HepG2 (cell line): ENCODE data around the gene PGGT1B. TPM values are rescaled to one million over a fixed set of nuclear protein-coding genes. Genes with fewer than 3 reads are reported as not detected.

Source experiments
- HNF4G ChIP-seq, 2 experiments: sonication (generic) in 1 of 2; formaldehyde crosslinking in 1 of 2; IDR thresholded peaks; 2 replicates each; pipeline versions ENCODE4 v1.4.0 to v1.6.1; 2011 to 2020; ENCODE audit warnings: borderline replicate concordance in 2 of 2, low read depth in 2 of 2, mild to moderate bottlenecking in 2 of 2, low read length in 1 of 2, missing genetic modification reagents in 1 of 2, moderate library complexity in 1 of 2
- IKZF5 ChIP-seq: IDR thresholded peaks from 2 replicates; pipeline ENCODE4 v1.6.1; 2018; ENCODE audit warnings: missing genetic modification reagents, mild to moderate bottlenecking, missing compliant biosample characterization
- MAZ ChIP-seq, 2 experiments: sonication (generic) in 1 of 2; formaldehyde crosslinking in 1 of 2; IDR thresholded peaks; 2 replicates each; pipeline versions ENCODE4 v1.5.0 to v1.6.1; 2012 to 2020; ENCODE audit warnings: low read depth in 2 of 2, mild to moderate bottlenecking in 2 of 2, borderline replicate concordance in 1 of 2, improper control_type of control experiment in 1 of 2, low read length in 1 of 2, missing genetic modification reagents in 1 of 2, moderate library complexity in 1 of 2
- MXD4 ChIP-seq: IDR thresholded peaks from 2 replicates; pipeline ENCODE4 v1.6.1; 2016; ENCODE audit warnings: mild to moderate bottlenecking, missing biosample characterization, missing genetic modification reagents
- NFE2L1 ChIP-seq: sonication (generic); formaldehyde crosslinking; IDR thresholded peaks from 2 replicates; pipeline ENCODE4 v1.4.0; 2020; ENCODE audit warnings: missing genetic modification reagents, mild to moderate bottlenecking, borderline replicate concordance
- NFIB ChIP-seq: sonication (generic); formaldehyde crosslinking; IDR thresholded peaks from 2 replicates; pipeline ENCODE4 v1.9.0; 2021; ENCODE audit warnings: missing genetic modification reagents, mild to moderate bottlenecking, borderline replicate concordance
- POLR2G ChIP-seq: fragments of 200-400 bp; formaldehyde crosslinking; IDR thresholded peaks from 2 replicates; pipeline ENCODE4 v1.6.1; 2018; ENCODE audit warnings: mild to moderate bottlenecking, low read depth, low read length, moderate library complexity
- PPARG ChIP-seq: conservative IDR thresholded peaks from 2 replicates; pipeline ENCODE4 v1.6.1; 2016; ENCODE audit warnings: missing biosample characterization, missing genetic modification reagents
- TFE3 ChIP-seq: IDR thresholded peaks from 2 replicates; pipeline ENCODE4 v1.6.1; 2016
- YEATS2 ChIP-seq: sonication (generic); formaldehyde crosslinking; IDR thresholded peaks from 2 replicates; pipeline ENCODE4 v1.4.0; 2020; ENCODE audit warnings: missing genetic modification reagents, borderline replicate concordance
- ZNF33B ChIP-seq: sonication (generic); formaldehyde crosslinking; IDR thresholded peaks from 2 replicates; pipeline ENCODE4 v1.5.1; 2020; ENCODE audit warnings: mild to moderate bottlenecking, missing genetic modification reagents
- ZNF792 ChIP-seq: IDR thresholded peaks from 2 replicates; pipeline ENCODE4 v1.6.1; 2016
- polyA plus RNA-seq, 8 experiments: library from polyadenylated mRNA; depleted of rRNA in 3 of 8; stranded (reverse) in 7 of 8; unstranded in 1 of 8; fragments of >200 nt; fragmentation: Illumina TruSeq in 4 of 8; extraction: Trizol in 4 of 8; gene quantifications; 2 replicates each; pipeline versions ENCODE4 v1.2.1 to v1.2.3, GENCODE V29; 2011 to 2016; ENCODE audit warnings: low read depth in 4 of 8, missing spikeins in 1 of 8, mixed read lengths in 1 of 8; ENCODE audit not compliant: insufficient read depth in 1 of 8
- total RNA-seq, 5 experiments: library from RNA; depleted of rRNA; stranded (reverse); fragments of >200 nt; fragmentation: Illumina TruSeq; extraction: Trizol; gene quantifications; 2 replicates each; pipeline ENCODE4 v1.2.3, GENCODE V29; 2016; ENCODE audit warnings: low read depth in 1 of 5
- TF ChIP-seq, protein P1 (sequence below): sonication (generic); formaldehyde crosslinking; IDR thresholded peaks from 2 replicates; pipeline ENCODE4 v1.4.0; 2020; ENCODE audit warnings: mild to moderate bottlenecking, missing genetic modification reagents
- TF ChIP-seq, protein P2 (sequence below): sonication (generic); formaldehyde crosslinking; conservative IDR thresholded peaks from 2 replicates; pipeline ENCODE4 v1.8.1; 2023; ENCODE audit warnings: missing genetic modification reagents
- TF ChIP-seq, protein P3 (sequence below): sonication (generic); formaldehyde crosslinking; IDR thresholded peaks from 2 replicates; pipeline ENCODE4 v1.4.0; 2020; ENCODE audit warnings: missing genetic modification reagents
- TF ChIP-seq, protein P4 (sequence below): IDR thresholded peaks from 2 replicates; pipeline ENCODE4 v1.6.1; 2016; ENCODE audit warnings: missing compliant biosample characterization, missing genetic modification reagents, borderline replicate concordance
- TF ChIP-seq, protein P5 (sequence below): IDR thresholded peaks from 2 replicates; pipeline ENCODE4 v1.6.1; 2016; ENCODE audit warnings: low read depth, borderline replicate concordance

PGGT1B gene
- total and polyA plus RNA-seq, 2 of the 13 experiments (the other 11 are each of a cell fraction or from before 2014, with no cell fraction given): 2.4 to 42.7 TPM

DNA sequence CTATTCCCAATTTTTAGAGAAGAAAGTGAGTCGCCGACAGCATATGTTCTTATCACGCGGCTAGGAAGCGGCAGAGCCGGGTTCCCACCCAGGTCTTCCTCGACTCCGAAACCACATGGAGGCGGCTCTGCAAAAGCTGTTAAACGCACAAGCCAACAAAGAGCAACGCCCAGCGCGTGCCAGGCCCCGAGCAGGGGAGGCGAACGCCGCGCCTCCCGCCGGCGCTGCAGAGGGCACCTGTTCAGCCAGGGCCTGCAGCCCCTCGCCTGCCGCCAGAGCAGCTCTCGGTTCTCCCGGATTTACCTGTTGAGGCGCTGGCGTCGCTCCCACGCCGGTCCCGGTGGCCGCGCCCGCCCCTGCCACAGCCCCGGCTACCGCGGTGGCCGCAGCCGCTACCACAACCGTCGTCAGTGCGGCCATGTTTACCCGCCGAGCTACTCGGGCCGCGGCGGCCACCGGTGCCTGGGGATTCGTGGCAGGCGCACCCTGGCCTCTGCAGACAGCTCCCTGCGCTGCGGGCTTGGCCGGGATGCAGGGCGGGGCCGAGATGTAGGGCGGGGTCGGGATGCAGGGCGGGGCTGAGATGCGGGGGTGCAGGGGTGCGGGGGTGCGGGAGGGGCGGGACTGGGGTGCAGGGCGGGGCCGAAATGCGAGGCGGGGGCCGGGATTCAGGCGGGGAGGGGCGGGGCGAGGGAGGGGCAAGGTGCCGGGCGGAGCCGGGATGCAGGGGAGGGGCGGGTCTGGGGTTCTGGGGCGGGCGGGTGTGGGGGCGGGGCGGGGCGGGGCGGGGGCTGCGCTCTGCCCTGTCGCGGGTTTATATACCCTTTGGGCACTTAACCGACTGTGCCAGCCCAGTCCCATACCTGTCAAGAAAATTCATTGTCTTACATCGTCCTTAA, 33.7 kb upstream of the PGGT1B start, which contains the start of gene CCDC112 (continued):
- TF ChIP-seq TFE3 (no peak), NFIB (0 out of 2 replicates have a peak, but pooled peaks have one; percentile 79), HNF4G (IDR thresholded peaks at IDR 0.05; ENCODE audit: borderline replicate concordance, low read depth, low read length) (no peak), HNF4G (CRISPR knock-in tag; IDR thresholded peaks at IDR 0.05; ENCODE audit: borderline replicate concordance, low read depth) (no peak), POLR2G (peak; percentile 49; the same call in 1 of the 2 replicates), YEATS2 (CRISPR knock-in tag) (no peak), IKZF5 (CRISPR knock-in tag) (no peak), ZNF33B (CRISPR knock-in tag) (no peak), ZNF792 (CRISPR knock-in tag) (no peak), MXD4 (CRISPR knock-in tag) (peak; percentile 29; the same call in 1 of the 2 replicates), MAZ (IDR thresholded peaks at IDR 0.05; ENCODE audit: borderline replicate concordance, low read depth, low read length) (no peak), MAZ (CRISPR knock-in tag; IDR thresholded peaks at IDR 0.05; ENCODE audit: low read depth) (no peak), NFE2L1 (CRISPR knock-in tag) (no peak), PPARG (CRISPR knock-in tag) (no peak)
- TF ChIP-seq, protein P1, sequence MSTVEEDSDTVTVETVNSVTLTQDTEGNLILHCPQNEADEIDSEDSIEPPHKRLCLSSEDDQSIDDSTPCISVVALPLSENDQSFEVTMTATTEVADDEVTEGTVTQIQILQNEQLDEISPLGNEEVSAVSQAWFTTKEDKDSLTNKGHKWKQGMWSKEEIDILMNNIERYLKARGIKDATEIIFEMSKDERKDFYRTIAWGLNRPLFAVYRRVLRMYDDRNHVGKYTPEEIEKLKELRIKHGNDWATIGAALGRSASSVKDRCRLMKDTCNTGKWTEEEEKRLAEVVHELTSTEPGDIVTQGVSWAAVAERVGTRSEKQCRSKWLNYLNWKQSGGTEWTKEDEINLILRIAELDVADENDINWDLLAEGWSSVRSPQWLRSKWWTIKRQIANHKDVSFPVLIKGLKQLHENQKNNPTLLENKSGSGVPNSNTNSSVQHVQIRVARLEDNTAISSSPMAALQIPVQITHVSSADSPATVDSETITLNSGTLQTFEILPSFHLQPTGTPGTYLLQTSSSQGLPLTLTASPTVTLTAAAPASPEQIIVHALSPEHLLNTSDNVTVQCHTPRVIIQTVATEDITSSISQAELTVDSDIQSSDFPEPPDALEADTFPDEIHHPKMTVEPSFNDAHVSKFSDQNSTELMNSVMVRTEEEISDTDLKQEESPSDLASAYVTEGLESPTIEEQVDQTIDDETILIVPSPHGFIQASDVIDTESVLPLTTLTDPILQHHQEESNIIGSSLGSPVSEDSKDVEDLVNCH (CRISPR knock-in tag): no peak
- TF ChIP-seq, protein P2, sequence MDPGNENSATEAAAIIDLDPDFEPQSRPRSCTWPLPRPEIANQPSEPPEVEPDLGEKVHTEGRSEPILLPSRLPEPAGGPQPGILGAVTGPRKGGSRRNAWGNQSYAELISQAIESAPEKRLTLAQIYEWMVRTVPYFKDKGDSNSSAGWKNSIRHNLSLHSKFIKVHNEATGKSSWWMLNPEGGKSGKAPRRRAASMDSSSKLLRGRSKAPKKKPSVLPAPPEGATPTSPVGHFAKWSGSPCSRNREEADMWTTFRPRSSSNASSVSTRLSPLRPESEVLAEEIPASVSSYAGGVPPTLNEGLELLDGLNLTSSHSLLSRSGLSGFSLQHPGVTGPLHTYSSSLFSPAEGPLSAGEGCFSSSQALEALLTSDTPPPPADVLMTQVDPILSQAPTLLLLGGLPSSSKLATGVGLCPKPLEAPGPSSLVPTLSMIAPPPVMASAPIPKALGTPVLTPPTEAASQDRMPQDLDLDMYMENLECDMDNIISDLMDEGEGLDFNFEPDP (CRISPR knock-in tag): no peak
- TF ChIP-seq, protein P3, sequence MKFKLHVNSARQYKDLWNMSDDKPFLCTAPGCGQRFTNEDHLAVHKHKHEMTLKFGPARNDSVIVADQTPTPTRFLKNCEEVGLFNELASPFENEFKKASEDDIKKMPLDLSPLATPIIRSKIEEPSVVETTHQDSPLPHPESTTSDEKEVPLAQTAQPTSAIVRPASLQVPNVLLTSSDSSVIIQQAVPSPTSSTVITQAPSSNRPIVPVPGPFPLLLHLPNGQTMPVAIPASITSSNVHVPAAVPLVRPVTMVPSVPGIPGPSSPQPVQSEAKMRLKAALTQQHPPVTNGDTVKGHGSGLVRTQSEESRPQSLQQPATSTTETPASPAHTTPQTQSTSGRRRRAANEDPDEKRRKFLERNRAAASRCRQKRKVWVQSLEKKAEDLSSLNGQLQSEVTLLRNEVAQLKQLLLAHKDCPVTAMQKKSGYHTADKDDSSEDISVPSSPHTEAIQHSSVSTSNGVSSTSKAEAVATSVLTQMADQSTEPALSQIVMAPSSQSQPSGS (CRISPR knock-in tag): 0 out of 2 replicates have a peak, but pooled peaks have one; percentile 19
- TF ChIP-seq, protein P4, sequence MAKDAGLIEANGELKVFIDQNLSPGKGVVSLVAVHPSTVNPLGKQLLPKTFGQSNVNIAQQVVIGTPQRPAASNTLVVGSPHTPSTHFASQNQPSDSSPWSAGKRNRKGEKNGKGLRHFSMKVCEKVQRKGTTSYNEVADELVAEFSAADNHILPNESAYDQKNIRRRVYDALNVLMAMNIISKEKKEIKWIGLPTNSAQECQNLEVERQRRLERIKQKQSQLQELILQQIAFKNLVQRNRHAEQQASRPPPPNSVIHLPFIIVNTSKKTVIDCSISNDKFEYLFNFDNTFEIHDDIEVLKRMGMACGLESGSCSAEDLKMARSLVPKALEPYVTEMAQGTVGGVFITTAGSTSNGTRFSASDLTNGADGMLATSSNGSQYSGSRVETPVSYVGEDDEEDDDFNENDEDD (CRISPR knock-in tag): no peak
- TF ChIP-seq, protein P5, sequence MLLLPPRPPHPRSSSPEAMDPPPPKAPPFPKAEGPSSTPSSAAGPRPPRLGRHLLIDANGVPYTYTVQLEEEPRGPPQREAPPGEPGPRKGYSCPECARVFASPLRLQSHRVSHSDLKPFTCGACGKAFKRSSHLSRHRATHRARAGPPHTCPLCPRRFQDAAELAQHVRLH (CRISPR knock-in tag): 0 out of 2 replicates have a peak, but pooled peaks have one; percentile 50
